Measurements from ENCODE around the gene PAM16. TPM values are rescaled to one million over a fixed set of nuclear protein-coding genes. Genes with fewer than 3 reads are reported as not detected.

PAM16 gene
- polyA plus RNA-seq, 3 donors: 17.0 to 35.2 (median 27.2) TPM

GRCh38 chr16:4317532-4318450 lies 33.3 kb downstream of the PAM16 start:
- DNase-seq (ENCODE audit: extremely low read depth in 1 of 11, low read depth in 9 of 11, low spot score in 4 of 11): no peak

GRCh38 chr16:4316864-4317531 lies 34.1 kb downstream of the PAM16 start:
- no peak for DNase-seq (ENCODE audit: extremely low read depth in 1 of 11, low read depth in 9 of 11, low spot score in 4 of 11)

- no peak for DNase-seq (ENCODE audit: extremely low read depth in 1 of 11, low read depth in 9 of 11, low spot score in 4 of 11)
Observed at GRCh38 chr16:4316108-4316863, 34.8 kb downstream of the PAM16 start.

- peak in 5 of 11 donors; percentile 82 to 88 (median 84) for DNase-seq (ENCODE audit: extremely low read depth in 1 of 11, low read depth in 9 of 11, low spot score in 4 of 11)
Observed at GRCh38 chr16:4315186-4316107, 35.7 kb downstream of the PAM16 start, which contains the start of gene GLIS2. GLIS2 (plus strand) TSS chr16:4316067; CDS start chr16:4332281, 16,214 bp downstream.

GRCh38 chr16:4314532-4315185 lies 36.5 kb downstream of the PAM16 start:
- DNase-seq (ENCODE audit: extremely low read depth in 1 of 11, low read depth in 9 of 11, low spot score in 4 of 11): no peak

- no peak for DNase-seq (ENCODE audit: extremely low read depth in 1 of 11, low read depth in 9 of 11, low spot score in 4 of 11)
Observed at GRCh38 chr16:4313563-4314531, 37.3 kb downstream of the PAM16 start.

- no peak for DNase-seq (ENCODE audit: extremely low read depth in 1 of 11, low read depth in 9 of 11, low spot score in 4 of 11)
Observed at GRCh38 chr16:4309833-4310266, 41.3 kb downstream of the PAM16 start.

- DNase-seq (ENCODE audit: extremely low read depth in 1 of 11, low read depth in 9 of 11, low spot score in 4 of 11): no peak
Observed at GRCh38 chr16:4309102-4309832, 41.9 kb downstream of the PAM16 start.

GRCh38 chr16:4307215-4308037 lies 43.7 kb downstream of the PAM16 start:
- DNase-seq (ENCODE audit: extremely low read depth in 1 of 11, low read depth in 9 of 11, low spot score in 4 of 11): peak in 8 of 11 donors; percentile 84 to 92 (median 88)

GRCh38 chr16:4306470-4307214 lies 44.5 kb downstream of the PAM16 start:
- DNase-seq (ENCODE audit: extremely low read depth in 1 of 11, low read depth in 9 of 11, low spot score in 4 of 11): no peak

- no peak for DNase-seq (ENCODE audit: extremely low read depth in 1 of 11, low read depth in 9 of 11, low spot score in 4 of 11)
Observed at GRCh38 chr16:4303973-4304372, 47.1 kb downstream of the PAM16 start.

GRCh38 chr16:4301968-4302367 lies 49.2 kb downstream of the PAM16 start:
- no peak for DNase-seq (ENCODE audit: extremely low read depth in 1 of 11, low read depth in 9 of 11, low spot score in 4 of 11)

- no peak for DNase-seq (ENCODE audit: extremely low read depth in 1 of 11, low read depth in 9 of 11, low spot score in 4 of 11)
Observed at GRCh38 chr16:4301177-4301576, 49.9 kb downstream of the PAM16 start.

GRCh38 chr16:4298761-4299522 lies 52.2 kb downstream of the PAM16 start:
- DNase-seq (ENCODE audit: extremely low read depth in 1 of 11, low read depth in 9 of 11, low spot score in 4 of 11): no peak

Measured in renal cortex interstitium (tissue), 11 donors.